HCT116 (cell line): Measurements from ENCODE around the gene LIN7C. TPM values are rescaled to one million over a fixed set of nuclear protein-coding genes. Genes with fewer than 3 reads are reported as not detected.

Experiments
- ATAC-seq: fragments of 200-7000 bp; cut with Tn5 transposase; 2 replicates; pipeline ENCODE4 v1.9.1; 2020; ENCODE audit warnings: mild to moderate bottlenecking, moderate library complexity
- BruUV-seq: library from RNA; stranded (reverse); fragments of 400-500 nt; replicated peaks from 2 replicates; lab custom pipeline; 2021; lab: Mats Ljungman, UMichigan
- CTCF ChIA-PET: fragments of 300-600 bp; sonication (Branson Sonifier 250); formaldehyde crosslinking; loops from one replicate; lab custom pipeline; 2021; ENCODE audit warnings: antibody characterized with exemption; lab: Charles Lee
- POLR2A ChIA-PET: fragments of 300-600, 350-600 bp; sonication (Branson Sonifier 250); formaldehyde crosslinking; loops from one replicate; lab custom pipeline; 2021; ENCODE audit warnings: antibody characterized with exemption; lab: Charles Lee
- RAD21 ChIA-PET, 2 experiments: fragments of 300-600 bp; sonication (Branson Sonifier 250); formaldehyde crosslinking; loops; one replicate each; lab custom pipeline; 2023; ENCODE audit warnings: low total read pairs in 2 of 2; ENCODE audit not compliant: uncharacterized antibody in 2 of 2, unreplicated experiment in 2 of 2, low non-redundant PET in 1 of 2; lab: Charles Lee
- DNase-seq: peaks from one replicate; pipeline ENCODE4 v3.0.0-alpha.2; 2010; ENCODE audit warnings: low read depth, low spot score
- H2AFZ ChIP-seq: fragments of 200-600 bp; shearing (Covaris generic), sonication (generic); 2 replicates; pipeline ENCODE4 v1.6.1; 2017; ENCODE audit warnings: low read depth, mixed run types, mixed read lengths, antibody characterized with exemption, low read length; ENCODE audit not compliant: poor library complexity, severe bottlenecking
- H3K27ac ChIP-seq: 2 replicates; pipeline ENCODE4 v1.5.1; 2012; ENCODE audit warnings: low read depth, low read length
- H3K27me3 ChIP-seq: fragments of 200-600 bp; sonication (generic); 2 replicates; pipeline ENCODE4 v1.6.1; 2016; ENCODE audit warnings: mixed run types, low read length, mixed read lengths; ENCODE audit not compliant: insufficient read depth
- H3K36me3 ChIP-seq, 2 experiments: fragments of 200-500 bp in 1 of 2; fragments of 200-600 bp in 1 of 2; sonication (Bioruptor generic) in 1 of 2; sonication (generic) in 1 of 2; 2 replicates each; pipeline versions ENCODE4 v1.5.1 to v1.6.1; 2014 to 2016; ENCODE audit warnings: low read length in 2 of 2, inconsistent platforms in 1 of 2, mixed read lengths in 1 of 2, mixed run types in 1 of 2; ENCODE audit not compliant: insufficient read depth in 2 of 2, control insufficient read depth in 1 of 2
- H3K4me1 ChIP-seq, 2 experiments: fragments of 200-600 bp in 1 of 2; sonication (generic) in 1 of 2; 2 replicates each; pipeline versions ENCODE4 v1.5.1 to v1.6.1; 2012 to 2017; ENCODE audit warnings: low read length in 2 of 2, inconsistent platforms in 1 of 2, mild to moderate bottlenecking in 1 of 2, mixed read lengths in 1 of 2, mixed run types in 1 of 2, moderate library complexity in 1 of 2; ENCODE audit not compliant: insufficient read depth in 2 of 2, control insufficient read depth in 1 of 2
- H3K4me2 ChIP-seq: fragments of 200-600 bp; sonication (generic); 2 replicates; pipeline ENCODE4 v1.6.1; 2017; ENCODE audit warnings: mixed run types, low read length, mixed read lengths
- H3K4me3 ChIP-seq, 2 experiments: fragments of 200-600 bp in 1 of 2; sonication (generic) in 1 of 2; replicated peaks in 1 of 2; 2 replicates each; pipeline ENCODE4 v1.5.1; 2011 to 2016; ENCODE audit warnings: low read length in 2 of 2, control low read depth in 1 of 2, low read depth in 1 of 2, mild to moderate bottlenecking in 1 of 2, mixed read lengths in 1 of 2, mixed run types in 1 of 2
- H3K79me2 ChIP-seq: fragments of 200-600 bp; sonication (generic); 2 replicates; pipeline ENCODE4 v1.6.1; 2017; ENCODE audit warnings: mild to moderate bottlenecking, mixed run types, low read length, moderate library complexity, mixed read lengths; ENCODE audit not compliant: insufficient read depth
- H3K9ac ChIP-seq: fragments of 200-600 bp; sonication (generic); 2 replicates; pipeline ENCODE4 v1.6.1; 2016; ENCODE audit warnings: low read length, mixed read lengths
- H3K9me2 ChIP-seq: fragments of 200-600 bp; sonication (generic), shearing (Covaris generic); 2 replicates; pipeline ENCODE4 v1.6.1; 2017; ENCODE audit warnings: mixed run types, mild to moderate bottlenecking, moderate library complexity; ENCODE audit not compliant: insufficient read depth
- H3K9me3 ChIP-seq, 2 experiments: fragments of 200-500 bp in 1 of 2; fragments of 200-600 bp in 1 of 2; sonication (Bioruptor generic) in 1 of 2; sonication (generic) in 1 of 2; 2 replicates each; pipeline ENCODE4 v1.6.1; 2014 to 2017; ENCODE audit warnings: low read length in 2 of 2, mixed read lengths in 2 of 2, inconsistent platforms in 1 of 2, low read depth in 1 of 2, mild to moderate bottlenecking in 1 of 2, mixed run types in 1 of 2, moderate library complexity in 1 of 2; ENCODE audit not compliant: control insufficient read depth in 1 of 2, insufficient read depth in 1 of 2
- H4K20me1 ChIP-seq: fragments of 200-600 bp; sonication (generic), shearing (Covaris generic); 2 replicates; pipeline ENCODE4 v1.6.1; 2017; ENCODE audit warnings: mixed run types, mild to moderate bottlenecking, moderate library complexity; ENCODE audit not compliant: insufficient read depth
- CTCF ChIP-seq, 3 experiments: fragments of 200-600 bp in 1 of 3; sonication (generic) in 1 of 3; IDR thresholded peaks in 2 of 3; conservative IDR thresholded peaks in 1 of 3; 2 replicates each; pipeline ENCODE4 v1.5.1; 2012 to 2017; ENCODE audit warnings: low read depth in 2 of 3, low read length in 2 of 3, antibody characterized with exemption in 1 of 3, borderline replicate concordance in 1 of 3, control low read depth in 1 of 3, mild to moderate bottlenecking in 1 of 3, mixed read lengths in 1 of 3, mixed run types in 1 of 3, moderate library complexity in 1 of 3; ENCODE audit not compliant: insufficient read depth in 1 of 3
- EGR1 ChIP-seq: IDR thresholded peaks from 2 replicates; pipeline ENCODE4 v1.6.1; 2012; ENCODE audit warnings: low read depth
- FOSL1 ChIP-seq: IDR thresholded peaks from 2 replicates; pipeline ENCODE4 v1.6.1; 2012; ENCODE audit warnings: low read depth
- JUND ChIP-seq: IDR thresholded peaks from 2 replicates; pipeline ENCODE4 v1.6.1; 2012
- RAD21 ChIP-seq: IDR thresholded peaks from 2 replicates; pipeline ENCODE4 v1.6.1; 2012; ENCODE audit warnings: low read depth, mild to moderate bottlenecking
- REST ChIP-seq: IDR thresholded peaks from 2 replicates; pipeline ENCODE4 v1.6.1; 2012; ENCODE audit warnings: low read depth
- ZFX ChIP-seq: fragments of 450-650 bp; IDR thresholded peaks from 2 replicates; pipeline ENCODE4 v1.6.1; 2017
- ZNF274 ChIP-seq: fragments of 200-500 bp; sonication (Bioruptor generic); IDR thresholded peaks from 2 replicates; pipeline ENCODE4 v1.6.1; 2014; ENCODE audit warnings: mild to moderate bottlenecking, low read depth, low read length, inconsistent platforms
- intact Hi-C: fragments of 100-400 bp; cut with micrococcal nuclease; formaldehyde crosslinking; loops from 2 replicates; pipeline ENCODE4 v1.10.0; 2022
- total RNA-seq: library from RNA; stranded (reverse); gene quantifications from one replicate; pipeline ENCODE4 v1.2.1, GENCODE V29; 2021; ENCODE audit not compliant: unreplicated experiment
- TF ChIP-seq, protein P1 (sequence below): IDR thresholded peaks from 2 replicates; pipeline ENCODE4 v1.6.1; 2012

Gene LIN7C
- total RNA-seq, 1 experiment from 2014 or later, result 48.2 TPM

DNA sequence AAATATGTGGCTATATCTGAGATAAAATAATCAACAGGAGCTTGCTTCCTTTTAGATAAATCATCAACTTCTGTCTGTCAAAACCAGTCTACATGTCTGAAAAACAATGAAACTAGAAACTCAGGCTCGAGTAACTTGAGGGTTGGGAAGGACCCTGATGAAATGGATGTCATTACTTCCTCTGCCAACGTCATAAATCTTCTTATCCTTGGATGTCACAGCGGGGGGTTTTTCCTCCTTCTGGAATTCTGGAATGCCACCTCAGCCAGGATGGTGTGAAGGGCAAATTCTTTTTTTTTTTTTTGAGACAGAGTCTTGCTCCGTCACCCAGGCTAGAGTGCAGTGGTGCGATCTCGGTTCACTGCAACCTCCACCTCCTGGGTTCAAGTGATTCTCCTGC lies 47.4 kb downstream of the LIN7C start:
- intact Hi-C loops, result no loop called here
- H3K9me2 ChIP-seq, result no peaks in the 10 kb centered on the region
- CTCF ChIA-PET, result interaction anchor here (1.0 kb wide), 1 partner anchor 10 kb away, joined by 3 read pairs; no protein-coding TSS in a partner anchor
- H3K9ac ChIP-seq, result no peak overlapping the region
- no peak overlapping the region for H3K4me3 ChIP-seq
- POLR2A ChIA-PET, result interaction anchor here (0.8 kb wide), 1 partner anchor 143 kb away, joined by 3 read pairs; no protein-coding TSS in a partner anchor
- H3K27ac ChIP-seq, result no peak overlapping the region
- BruUV-seq, result no TSS peak
- no peak for DNase-seq
- H3K79me2 ChIP-seq, result no peaks in the 10 kb centered on the region
- no peak overlapping the region for H2AFZ ChIP-seq
- H3K4me2 ChIP-seq, result no peak overlapping the region
- H3K4me1 ChIP-seq, result peaks cover 0 to 4% of the 10 kb centered on the region in 2 experiments; a peak in 3 of 4 replicates
- H3K27me3 ChIP-seq, result no peaks in the 10 kb centered on the region
- TF ChIP-seq, protein P1, sequence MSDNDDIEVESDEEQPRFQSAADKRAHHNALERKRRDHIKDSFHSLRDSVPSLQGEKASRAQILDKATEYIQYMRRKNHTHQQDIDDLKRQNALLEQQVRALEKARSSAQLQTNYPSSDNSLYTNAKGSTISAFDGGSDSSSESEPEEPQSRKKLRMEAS, result no peak
- no peak for TF ChIP-seq FOSL1
- TF ChIP-seq EGR1, result no peak
- TF ChIP-seq REST, result no peak
- TF ChIP-seq CTCF (IDR thresholded peaks at IDR 0.05 in 2 of 3, conservative IDR thresholded peaks at IDR 0.05 in 1 of 3; ENCODE audit: borderline replicate concordance in 1 of 3, insufficient read depth in 1 of 3, low read depth in 2 of 3, low read length in 2 of 3), result no peak
- no peak for TF ChIP-seq JUND
- TF ChIP-seq RAD21, result no peak
- TF ChIP-seq ZNF274, result no peak
- TF ChIP-seq ZFX, result no peak
- TF ChIP-seq, all 23 proteins: peak for 0
- no peaks in the 10 kb centered on the region for H3K36me3 ChIP-seq
- RAD21 ChIA-PET, result no interaction called here
- no peaks in the 10 kb centered on the region for H3K9me3 ChIP-seq
- ATAC-seq, result no peak
- no peaks in the 10 kb centered on the region for H4K20me1 ChIP-seq
